H1 (cell line): Measurements from ENCODE around the gene TCF7L2. TPM values are rescaled to one million over a fixed set of nuclear protein-coding genes. Genes with fewer than 3 reads are reported as not detected.

Experiments used
- CTCF ChIA-PET: fragments of 300-600 bp; sonication (Branson Sonifier 250); formaldehyde crosslinking; loops from one replicate; lab custom pipeline; 2021; ENCODE audit not compliant: partially characterized antibody; lab: Charles Lee
- POLR2A ChIA-PET: fragments of 300-600 bp; sonication (Branson Sonifier 250); formaldehyde crosslinking; loops from one replicate; lab custom pipeline; 2021; ENCODE audit warnings: inconsistent platforms; ENCODE audit not compliant: partially characterized antibody; lab: Charles Lee
- DNase-seq, 2 experiments: peaks; one replicate each; pipeline versions ENCODE4 v3.0.0 to v3.0.0-alpha.2; 2010 to 2022; ENCODE audit warnings: low spot score in 2 of 2, low read depth in 1 of 2, mixed read lengths in 1 of 2
- FAIRE-seq: peaks from 2 replicates; lab custom pipeline; 2011; peaks lifted over from hg19 to GRCh38; lab: Jason Lieb, UNC
- H2AFZ ChIP-seq: 2 replicates; pipeline ENCODE4 v1.8.1; 2012; ENCODE audit warnings: low read length, inconsistent platforms
- H2AK5ac ChIP-seq: 2 replicates; pipeline ENCODE4 v1.6.1; 2013; ENCODE audit warnings: low read depth, low read length
- H2BK120ac ChIP-seq: replicated peaks from 2 replicates; pipeline ENCODE3; 2013; ENCODE audit warnings: low read depth, low read length, inconsistent platforms
- H2BK12ac ChIP-seq: 2 replicates; pipeline ENCODE4 v1.6.1; 2013; ENCODE audit warnings: low read depth, low read length
- H2BK15ac ChIP-seq: 2 replicates; pipeline ENCODE4 v1.6.1; 2013; ENCODE audit warnings: low read length
- H2BK20ac ChIP-seq: 2 replicates; pipeline ENCODE4 v1.6.1; 2013; ENCODE audit warnings: low read length
- H2BK5ac ChIP-seq: 2 replicates; pipeline ENCODE4 v1.6.1; 2013; ENCODE audit warnings: low read depth, low read length
- H3K14ac ChIP-seq: 2 replicates; pipeline ENCODE4 v1.6.1; 2013; ENCODE audit warnings: inconsistent platforms; ENCODE audit not compliant: insufficient read length
- H3K18ac ChIP-seq: 2 replicates; pipeline ENCODE4 v1.6.1; 2013; ENCODE audit warnings: low read length; ENCODE audit errors: extremely low read depth
- H3K23ac ChIP-seq: 2 replicates; pipeline ENCODE4 v1.6.1; 2013; ENCODE audit warnings: inconsistent platforms; ENCODE audit not compliant: insufficient read length
- H3K23me2 ChIP-seq: 2 replicates; pipeline ENCODE4 v1.6.1; 2013; ENCODE audit warnings: low read depth, low read length
- H3K27ac ChIP-seq: 2 replicates; pipeline ENCODE4 v1.6.1; 2011; ENCODE audit warnings: low read depth, low read length, inconsistent platforms
- H3K27me3 ChIP-seq, 4 experiments: replicated peaks in 1 of 4; 1 replicate in 1 of 4; 2 replicates in 3 of 4; pipeline versions ENCODE4 v1.6.1 to v1.8.1; 2011 to 2013; ENCODE audit warnings: low read length in 3 of 4, mild to moderate bottlenecking in 3 of 4, inconsistent platforms in 2 of 4, mixed read lengths in 2 of 4, moderate library complexity in 1 of 4; ENCODE audit not compliant: control insufficient read depth in 3 of 4, insufficient read depth in 3 of 4; ENCODE audit errors: extremely low read depth in 1 of 4
- H3K36me3 ChIP-seq, 4 experiments: 2 replicates each; pipeline versions ENCODE4 v1.6.1 to v1.8.1; 2011 to 2013; ENCODE audit warnings: mild to moderate bottlenecking in 4 of 4, low read length in 3 of 4, moderate library complexity in 2 of 4, control low read depth in 1 of 4, inconsistent platforms in 1 of 4; ENCODE audit not compliant: insufficient read depth in 4 of 4, control insufficient read depth in 2 of 4
- H3K4ac ChIP-seq: replicated peaks from 2 replicates; pipeline ENCODE3; 2013; ENCODE audit warnings: low read length, low read depth, mixed read lengths, inconsistent platforms; ENCODE audit not compliant: insufficient read length
- H3K4me1 ChIP-seq, 4 experiments: replicated peaks in 1 of 4; 1 replicate in 1 of 4; 2 replicates in 3 of 4; pipeline versions ENCODE4 v1.6.1 to v1.8.1; 2011 to 2013; ENCODE audit warnings: low read length in 3 of 4, inconsistent platforms in 2 of 4, mixed read lengths in 1 of 4; ENCODE audit not compliant: insufficient read depth in 4 of 4, control insufficient read depth in 3 of 4
- H3K4me2 ChIP-seq, 2 experiments: 2 replicates each; pipeline versions ENCODE4 v1.6.1 to v1.8.1; 2011 to 2013; ENCODE audit warnings: low read depth in 2 of 2, low read length in 2 of 2, control low read depth in 1 of 2, inconsistent platforms in 1 of 2, mild to moderate bottlenecking in 1 of 2; ENCODE audit not compliant: insufficient read depth in 1 of 2
- H3K4me3 ChIP-seq, 4 experiments: fragments of 200-600, 300-600 bp in 1 of 4; sonication (generic), shearing (Covaris generic), sonication (Bioruptor Twin) in 1 of 4; 2 replicates each; pipeline versions ENCODE4 v1.5.1 to v1.8.1; 2011 to 2016; ENCODE audit warnings: low read length in 4 of 4, low read depth in 3 of 4, control low read depth in 2 of 4, inconsistent platforms in 2 of 4, mild to moderate bottlenecking in 2 of 4, mixed read lengths in 1 of 4, moderate library complexity in 1 of 4; ENCODE audit not compliant: insufficient read depth in 2 of 4; ENCODE audit errors: extremely low read depth in 1 of 4
- H3K56ac ChIP-seq: replicated peaks from 2 replicates; pipeline ENCODE3; 2013; ENCODE audit warnings: low read depth, mild to moderate bottlenecking, mixed read lengths, low read length, inconsistent platforms; ENCODE audit not compliant: insufficient read length
- H3K79me1 ChIP-seq: 2 replicates; pipeline ENCODE4 v1.6.1; 2013; ENCODE audit warnings: low read depth, low read length, control low read depth
- H3K79me2 ChIP-seq, 2 experiments: 2 replicates each; pipeline versions ENCODE4 v1.6.1 to v1.8.1; 2012 to 2013; ENCODE audit warnings: low read length in 2 of 2, mild to moderate bottlenecking in 2 of 2, inconsistent platforms in 1 of 2; ENCODE audit not compliant: insufficient read depth in 2 of 2, control insufficient read depth in 1 of 2
- H3K9ac ChIP-seq, 4 experiments: replicated peaks in 1 of 4; 1 replicate in 1 of 4; 2 replicates in 3 of 4; pipeline versions ENCODE4 v1.6.1 to v1.8.1; 2011 to 2013; ENCODE audit warnings: low read depth in 3 of 4, low read length in 3 of 4, control low read depth in 2 of 4, mild to moderate bottlenecking in 2 of 4, moderate library complexity in 2 of 4, inconsistent platforms in 1 of 4; ENCODE audit errors: extremely low read depth in 1 of 4
- H3K9me3 ChIP-seq, 2 experiments: 2 replicates each; pipeline versions ENCODE4 v1.6.1 to v1.8.1; 2012 to 2013; ENCODE audit warnings: mild to moderate bottlenecking in 2 of 2, moderate library complexity in 2 of 2, control low read depth in 1 of 2, inconsistent platforms in 1 of 2, low read depth in 1 of 2, low read length in 1 of 2, mixed read lengths in 1 of 2; ENCODE audit not compliant: insufficient read depth in 2 of 2
- H4K20me1 ChIP-seq, 2 experiments: replicated peaks in 1 of 2; 2 replicates each; pipeline versions ENCODE3 to v1.8.1; 2011 to 2013; ENCODE audit warnings: inconsistent platforms in 2 of 2, low read length in 2 of 2, mild to moderate bottlenecking in 1 of 2; ENCODE audit not compliant: insufficient read depth in 2 of 2, control insufficient read depth in 1 of 2
- H4K5ac ChIP-seq: 2 replicates; pipeline ENCODE4 v1.6.1; 2013; ENCODE audit warnings: low read length, low read depth, mixed read lengths, inconsistent platforms; ENCODE audit not compliant: insufficient read length
- H4K8ac ChIP-seq: 2 replicates; pipeline ENCODE4 v1.8.0; 2013; ENCODE audit warnings: mild to moderate bottlenecking, moderate library complexity, low read length, inconsistent platforms; ENCODE audit not compliant: insufficient read depth; ENCODE audit errors: extremely low read depth
- H4K91ac ChIP-seq: replicated peaks from 2 replicates; pipeline ENCODE3; 2013; ENCODE audit warnings: low read length, mixed read lengths, inconsistent platforms; ENCODE audit not compliant: insufficient read length
- JUN ChIP-seq: IDR thresholded peaks from 2 replicates; pipeline ENCODE4 v1.6.1; 2011; ENCODE audit warnings: low read depth, mild to moderate bottlenecking, improper control_type of control experiment, low read length
- NRF1 ChIP-seq: IDR thresholded peaks from 2 replicates; pipeline ENCODE4 v1.6.1; 2011; ENCODE audit warnings: mild to moderate bottlenecking, low read depth, low read length, improper control_type of control experiment
- SAP30 ChIP-seq: fragments of 300-600 bp; sonication (generic); IDR thresholded peaks from 2 replicates; pipeline ENCODE4 v1.7.1; 2012; ENCODE audit warnings: low read length, moderate library complexity, mild to moderate bottlenecking, inconsistent platforms; ENCODE audit not compliant: insufficient read depth, insufficient replicate concordance
- SIRT6 ChIP-seq: IDR thresholded peaks from one replicate; pipeline ENCODE4 v1.7.1; 2012; ENCODE audit warnings: low read length, inconsistent platforms
- SP4 ChIP-seq: IDR thresholded peaks from 2 replicates; pipeline ENCODE4 v1.6.1; 2012; ENCODE audit warnings: low read length, inconsistent platforms
- ZNF274 ChIP-seq: IDR thresholded peaks from 2 replicates; pipeline ENCODE4 v1.7.0; 2012; ENCODE audit warnings: low read length, borderline replicate concordance; ENCODE audit errors: extremely low read depth
- WGBS, 2 experiments: shearing (Covaris generic) in 1 of 2; methylation state at CpG; one replicate each; pipeline versions ENCODE4 v1.1.6 to v1.1.7; 2013 to 2015; ENCODE audit warnings: low lambda C conversion rate in 2 of 2, mixed read lengths in 2 of 2, inconsistent platforms in 1 of 2, low coverage in 1 of 2, missing lambda C conversion rate in 1 of 2; ENCODE audit not compliant: insufficient replicate concordance in 2 of 2, insufficient coverage in 1 of 2, insufficient read length in 1 of 2; ENCODE audit errors: extremely low coverage in 1 of 2, missing lambda C conversion rate in 1 of 2; 5-methylcytosine and 5-hydroxymethylcytosine counted together
- polyA plus RNA-seq, 7 experiments: library from polyadenylated mRNA; depleted of rRNA in 3 of 7; stranded (reverse) in 5 of 7; unstranded in 2 of 7; fragments of >200 nt in 5 of 7; fragments of 200-250 nt in 2 of 7; gene quantifications; 1 replicate in 5 of 7; 2 replicates in 1 of 7; 4 replicates in 1 of 7; pipeline versions ENCODE4 v1.2.1 to v1.2.3, GENCODE V29; 2011 to 2013; ENCODE audit warnings: missing spikeins in 2 of 7, mixed read lengths in 2 of 7
- total RNA-seq: library from RNA; stranded (reverse); fragmentation: NEBNext Ultra II Directional; extraction: Animal tissue kit (Norgen Biotek cat#: 25700); gene quantifications from 2 replicates; pipeline ENCODE4 v1.2.1, GENCODE V29; 2021

Gene TCF7L2
- total and polyA plus RNA-seq, 2 of the 8 experiments (the other 6 are each of a cell fraction or from before 2014, with no cell fraction given): 33.9 to 67.3 TPM

DNA sequence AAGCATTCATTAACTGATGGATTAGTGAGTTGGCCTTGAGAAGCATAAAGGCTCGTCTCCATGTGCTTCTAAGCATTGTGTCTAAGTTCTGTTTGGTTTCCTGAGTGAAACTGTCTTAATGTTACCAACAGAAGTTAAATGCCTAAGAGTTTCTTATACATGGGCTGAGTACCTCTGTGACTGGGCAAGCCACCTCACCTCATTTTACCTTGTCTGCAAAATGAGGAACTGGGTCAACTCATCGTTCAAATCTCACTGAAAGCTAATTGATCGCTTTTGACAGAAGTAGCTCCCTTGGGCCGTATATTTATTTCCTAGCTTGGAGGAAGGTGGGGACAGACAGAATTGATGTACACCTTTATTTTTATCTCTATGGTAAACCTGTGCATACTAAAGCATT lies 88.9 kb downstream of the TCF7L2 start:
- no peak for TF ChIP-seq SAP30
- TF ChIP-seq SIRT6: no peak
- no peak for TF ChIP-seq NRF1
- no peak for TF ChIP-seq ZNF274
- no peak for TF ChIP-seq JUN
- no peak for TF ChIP-seq SP4
- Histone ChIP-seq H2BK120ac (no peak overlapping the region), H2BK20ac (no peak overlapping the region), H2AFZ (no peak overlapping the region), H3K27ac (no peak overlapping the region), H3K14ac (no peak overlapping the region), H3K9ac (no peak overlapping the region), H3K9me3 (no peaks in the 10 kb centered on the region), H2BK12ac (no peak overlapping the region), H3K4me2 (no peak overlapping the region), H3K79me2 (peaks cover 20 to 99% of the 10 kb centered on the region in 2 experiments), H2BK15ac (no peak overlapping the region), H3K27me3 (no peaks in the 10 kb centered on the region), H3K4me1 (peaks cover 0 to 6% (median 2%) of the 10 kb centered on the region in 4 experiments; a peak in 3 of 7 replicates), H3K79me1 (peaks cover 21% of the 10 kb centered on the region), H2AK5ac (no peak overlapping the region), H3K36me3 (peaks cover 0 to 44% (median 10%) of the 10 kb centered on the region in 4 experiments; a peak in 6 of 8 replicates), H4K91ac (no peak overlapping the region), H3K23me2 (no peaks in the 10 kb centered on the region; the same call in 1 of the 2 replicates), H4K5ac (no peak overlapping the region), H3K18ac (no peak overlapping the region), H3K56ac (no peak overlapping the region), H2BK5ac (no peak overlapping the region), H3K4ac (no peak overlapping the region), H4K8ac (no peak overlapping the region), H4K20me1 (peaks cover 10 to 16% of the 10 kb centered on the region in 2 experiments), H3K4me3 (no peak overlapping the region), H3K23ac (no peak overlapping the region)
- FAIRE-seq (no peak), DNase-seq (no peak)
- 95% methylated on average over 4 of the region's 4 CpGs; no CpG with 5 or more reads in 1 of the 2 experiments for WGBS, 2 experiments
- POLR2A ChIA-PET: no interaction called here
- CTCF ChIA-PET: interaction anchor here (0.8 to 1.4 kb wide), 3 partner anchors 10 to 481 kb away, joined by 3 to 4 read pairs (median 3); no protein-coding TSS in a partner anchor
